ENCODE data around the gene MAPK12.
A peak's percentile ranks its signal among the peaks of the same experiment; 100 is the strongest.
"Not testable (repeated sequence)": the region's sequence is repeated elsewhere in the genome, so short reads cannot be mapped to it uniquely, and the experiment has no call there.

MAPK12 gene

DNA sequence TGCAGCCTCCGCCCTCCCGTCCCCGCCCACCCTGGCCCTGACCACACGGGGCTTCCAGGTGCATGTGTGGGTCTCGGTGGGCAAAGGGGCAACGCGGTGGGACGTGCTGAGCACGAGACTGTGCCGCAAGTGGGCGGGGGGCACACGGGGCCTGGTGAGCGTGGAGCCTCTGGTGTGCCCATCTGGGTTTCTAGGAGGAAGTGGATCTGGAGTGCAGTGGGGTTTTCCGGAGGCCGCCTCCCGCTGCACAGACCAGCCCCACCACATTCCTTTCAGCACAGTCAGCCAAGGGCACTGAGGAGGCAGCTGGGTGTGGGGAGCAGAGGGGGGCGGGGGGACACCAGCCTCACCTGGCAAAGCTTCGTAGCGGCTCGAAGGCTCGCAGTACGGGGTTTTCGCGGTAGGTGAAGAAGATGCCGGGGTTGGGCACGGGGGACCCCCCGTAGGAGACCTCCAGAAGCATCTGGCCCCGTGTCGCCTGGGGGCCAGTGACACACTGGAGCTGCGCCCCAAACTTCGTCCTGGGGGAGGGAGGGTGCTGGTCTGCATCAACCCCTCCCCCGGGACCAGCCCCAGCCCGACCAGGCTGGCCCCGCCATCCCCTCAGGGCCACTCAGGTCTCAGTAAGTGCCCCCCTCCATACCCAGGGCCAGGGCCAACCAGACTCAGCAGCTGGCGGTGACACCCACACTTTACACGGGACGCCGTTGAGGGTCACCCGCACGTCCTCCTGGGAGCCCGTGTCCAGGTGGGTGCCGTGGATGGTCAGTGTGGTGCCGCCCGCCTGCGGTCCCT, 21.1 kb upstream of the MAPK12 start:
- no peak for DNase-seq (ENCODE audit: low read depth, low spot score)

DNA sequence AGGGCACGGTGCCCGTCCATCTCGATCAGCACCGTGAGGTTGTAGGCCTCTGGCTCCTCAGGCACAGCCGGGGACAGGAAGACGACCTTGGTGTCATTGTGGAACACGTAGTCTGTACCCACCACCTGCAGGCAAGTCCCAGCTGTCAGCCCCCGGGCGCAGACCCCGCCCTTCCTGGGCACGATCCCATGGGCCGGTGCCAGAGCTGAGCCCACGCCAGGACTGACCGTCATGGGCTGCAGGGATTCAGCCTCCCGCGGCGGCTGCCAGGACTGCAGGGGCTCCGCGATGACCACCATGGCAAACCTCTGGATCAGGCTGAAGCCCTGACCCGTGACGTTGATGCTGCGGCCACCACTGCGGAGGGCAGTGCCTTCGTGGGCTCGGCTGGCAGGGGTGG, 20.5 kb upstream of the MAPK12 start:
- DNase-seq (ENCODE audit: low read depth, low spot score): no peak

GRCh38 chr22:50281384-50281760, 19.9 kb upstream of the MAPK12 start:
- DNase-seq (ENCODE audit: low read depth, low spot score): no peak

DNA sequence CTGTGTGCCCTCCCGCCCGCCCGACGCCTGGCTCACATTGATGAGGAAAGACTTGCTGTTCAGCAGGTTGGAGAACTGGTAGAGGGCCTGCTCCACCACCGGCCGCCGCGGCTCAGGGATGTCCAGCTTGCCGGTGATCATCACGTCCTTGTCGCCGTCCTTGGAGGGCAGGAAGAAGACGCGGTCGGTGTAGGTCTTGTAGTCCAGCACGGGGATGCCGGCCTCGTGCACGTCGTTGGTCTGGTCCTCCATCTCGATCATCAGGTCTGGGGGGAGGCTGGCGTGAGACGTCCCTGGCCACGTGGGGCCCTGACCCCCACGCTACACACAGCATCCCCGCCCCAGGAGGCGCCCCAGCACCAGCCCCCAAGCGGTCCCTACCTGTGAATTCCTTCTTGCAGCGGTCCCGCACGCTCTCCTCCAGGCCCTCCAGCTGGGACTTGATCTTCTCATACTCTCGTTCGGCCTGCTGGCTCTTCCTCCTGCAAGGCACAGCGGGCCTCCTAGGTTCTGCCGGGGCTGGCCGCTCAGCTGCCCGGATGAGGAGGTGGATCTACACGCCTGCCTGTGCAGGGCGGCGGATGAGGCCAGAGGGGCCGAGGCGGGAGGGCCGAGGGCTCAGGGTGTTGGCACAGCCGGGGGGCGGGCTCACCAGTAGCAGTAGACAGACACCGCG, 19.4 kb upstream of the MAPK12 start:
- DNase-seq (ENCODE audit: low read depth, low spot score): no peak

DNA sequence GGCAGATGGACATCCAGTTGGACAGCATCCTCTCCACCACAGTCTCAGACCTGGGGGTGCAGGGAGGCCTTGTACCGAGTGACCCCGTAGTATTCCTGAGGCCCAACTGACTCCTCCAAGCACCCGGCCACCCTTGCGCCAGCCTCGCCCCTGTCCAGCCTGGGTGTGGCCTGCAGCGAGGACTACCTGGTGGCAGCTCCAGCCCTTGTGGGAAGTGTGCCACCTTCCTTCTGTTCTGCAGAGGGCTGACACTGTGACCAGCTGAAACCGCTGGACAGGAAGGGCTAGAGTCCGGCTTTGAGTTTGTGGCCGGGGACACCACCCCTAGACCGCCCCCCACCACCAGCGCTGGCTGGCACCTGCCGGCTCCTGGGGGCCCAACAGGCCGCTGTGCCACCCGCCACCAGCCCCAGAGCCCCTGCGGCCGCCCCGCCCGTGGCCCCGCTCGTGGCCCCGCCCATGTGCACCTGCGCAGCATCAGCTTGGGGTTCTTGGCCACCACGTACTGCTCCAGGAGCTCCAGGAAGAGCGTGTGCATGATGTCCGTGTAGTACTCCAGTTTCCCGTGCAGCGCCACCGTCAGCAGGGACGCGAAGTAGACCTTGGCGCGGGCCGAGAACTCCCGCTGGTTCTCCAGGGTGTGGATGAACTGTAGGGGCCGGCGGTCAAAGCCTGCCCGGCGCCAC, 18.7 kb upstream of the MAPK12 start:
- DNase-seq (ENCODE audit: low read depth, low spot score): no peak

GRCh38 chr22:50278956-50279619, 17.6 kb upstream of the MAPK12 start:
- no peak for DNase-seq (ENCODE audit: low read depth, low spot score)

DNA sequence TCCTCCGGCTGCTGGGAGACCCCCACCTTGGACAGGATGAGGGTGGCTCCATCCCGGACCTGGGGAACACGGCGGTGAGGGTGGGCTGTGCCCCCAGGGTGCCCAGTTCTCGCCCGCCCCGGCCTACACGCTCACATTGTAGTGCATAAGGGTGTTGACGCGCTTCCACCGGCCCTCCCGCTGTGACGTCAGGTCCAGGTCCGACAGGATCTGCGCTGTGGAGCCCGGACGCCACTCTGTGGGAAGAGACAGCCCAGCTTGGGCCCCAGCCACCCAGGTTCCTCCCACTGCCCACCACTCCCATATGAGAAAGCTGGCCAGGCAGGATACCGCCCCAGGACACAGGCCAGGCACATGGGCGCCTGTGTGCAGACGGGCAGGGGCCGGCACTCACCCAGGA, 17.0 kb upstream of the MAPK12 start:
- DNase-seq (ENCODE audit: low read depth, low spot score): no peak

DNA sequence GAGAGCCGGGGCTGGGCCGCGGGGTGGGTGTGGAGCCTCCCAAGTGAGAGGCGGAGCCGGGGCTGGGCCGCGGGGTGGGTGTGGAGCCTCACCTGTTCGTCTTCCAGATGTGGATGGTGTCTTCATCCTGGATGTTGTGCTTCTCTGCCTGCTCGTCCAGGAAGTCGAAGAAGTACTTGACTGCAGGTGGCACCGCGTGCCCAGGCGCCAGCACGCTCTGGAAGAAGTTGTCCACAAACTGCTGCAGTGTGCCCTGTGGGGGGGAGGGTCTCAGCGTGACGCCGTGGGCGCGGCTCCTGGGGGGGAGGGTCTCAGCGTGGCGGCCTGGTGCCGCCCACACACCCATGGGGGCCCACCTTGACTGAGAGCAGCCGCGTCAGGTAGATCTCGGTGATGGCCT, 16.3 kb upstream of the MAPK12 start:
- DNase-seq (ENCODE audit: low read depth, low spot score): no peak

GRCh38 chr22:50276143-50276542, 14.7 kb upstream of the MAPK12 start:
- peak; percentile 7 for DNase-seq (ENCODE audit: low read depth, low spot score)

DNA sequence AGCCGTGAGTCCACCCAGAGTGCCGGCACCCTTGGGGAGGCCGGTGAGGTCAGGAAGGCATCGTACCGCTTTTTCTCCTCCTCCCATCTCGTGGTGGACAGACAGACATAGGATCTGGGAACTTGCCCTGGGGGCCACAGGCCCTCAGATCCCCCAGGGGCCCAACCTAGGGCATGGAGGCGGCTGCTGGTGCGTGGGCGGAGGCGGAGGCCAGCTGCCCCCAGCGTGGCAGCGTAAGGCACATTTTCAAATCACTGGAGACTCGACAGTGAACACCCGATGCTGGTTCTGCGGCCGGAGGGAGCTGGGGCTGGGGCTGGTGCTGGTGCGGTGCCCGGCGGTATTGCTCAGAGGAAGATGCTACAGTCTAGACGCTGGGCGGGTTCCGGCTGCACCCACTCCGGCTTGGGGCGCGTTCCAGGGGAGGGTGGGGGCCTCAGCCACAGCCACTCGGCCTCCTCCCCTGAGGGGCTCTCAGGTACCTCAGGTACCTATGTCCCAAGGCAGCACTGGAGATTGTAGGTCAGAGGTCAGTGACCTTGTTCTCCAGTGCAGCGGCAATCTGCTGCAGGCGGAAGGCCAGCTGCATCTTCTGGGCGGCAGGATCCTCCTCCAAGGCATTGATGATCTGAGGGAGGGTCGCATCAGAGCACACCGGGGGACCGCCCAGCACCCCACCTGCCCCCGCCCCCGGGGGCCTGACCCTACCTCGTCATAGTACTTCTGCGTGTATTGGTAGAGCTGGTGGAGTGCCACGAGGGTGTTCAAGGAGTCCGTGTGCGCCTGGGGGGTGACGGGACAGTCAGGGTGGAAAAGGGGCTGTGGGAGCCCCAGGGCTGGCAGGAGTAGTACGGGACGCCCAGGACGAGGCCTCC, 13.9 kb upstream of the MAPK12 start:
- DNase-seq (ENCODE audit: low read depth, low spot score): no peak

GRCh38 chr22:50274771-50275170, 13.3 kb upstream of the MAPK12 start:
- DNase-seq (ENCODE audit: low read depth, low spot score): no peak

- DNase-seq (ENCODE audit: low read depth, low spot score): no peak
These were observed 12.8 kb upstream of the MAPK12 start for GRCh38 chr22:50274311-50274710.

DNA sequence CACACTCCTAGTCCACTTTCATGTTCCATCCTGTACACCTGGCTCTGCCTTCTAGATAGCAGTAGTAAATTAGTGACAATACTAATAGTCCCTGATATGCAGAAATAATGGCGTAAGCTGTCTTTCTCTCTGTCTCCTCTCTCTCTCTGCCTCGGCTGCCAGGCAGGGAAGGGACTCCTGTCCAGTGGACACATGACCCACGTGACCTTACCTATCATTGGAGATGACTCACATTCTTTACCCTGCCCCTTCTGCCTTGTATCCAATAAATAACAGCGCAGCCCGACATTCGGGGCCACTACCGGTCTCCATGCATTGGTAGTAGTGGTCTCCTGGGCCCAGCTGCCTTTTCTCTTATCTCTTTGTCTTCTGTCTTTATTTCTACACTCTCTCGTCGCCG, 12.3 kb upstream of the MAPK12 start:
- DNase-seq (ENCODE audit: low read depth, low spot score): not testable (repeated sequence)

- DNase-seq (ENCODE audit: low read depth, low spot score): not testable (repeated sequence)
These were observed 11.9 kb upstream of the MAPK12 start for GRCh38 chr22:50273352-50273751.

GRCh38 chr22:50272044-50272802, 10.7 kb upstream of the MAPK12 start:
- no peak for DNase-seq (ENCODE audit: low read depth, low spot score)

DNA sequence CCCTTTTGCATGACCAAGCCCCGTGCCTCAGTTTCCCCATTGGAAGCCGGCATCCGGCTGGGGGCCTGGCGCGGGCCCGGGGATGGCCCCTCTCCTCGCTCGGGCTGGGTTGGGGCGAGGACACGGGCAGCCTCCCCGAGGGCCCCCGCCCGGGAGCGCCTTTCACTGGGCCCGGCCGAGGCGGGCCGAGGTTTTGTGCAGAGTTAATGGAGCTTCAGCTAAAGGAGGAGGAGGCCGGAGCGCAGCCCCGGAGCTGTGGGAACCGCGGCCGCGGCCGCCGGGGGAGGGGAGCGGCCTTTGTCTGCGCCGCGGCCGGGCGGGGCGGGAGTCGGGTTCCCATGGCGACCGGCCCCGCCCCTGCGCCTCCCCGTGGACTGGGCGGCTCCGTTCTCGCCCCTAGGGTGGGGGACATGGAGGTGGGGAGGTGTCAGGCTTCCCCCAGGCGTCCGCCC, 10.1 kb upstream of the MAPK12 start:
- peak; percentile 26 for DNase-seq (ENCODE audit: low read depth, low spot score)

DNA sequence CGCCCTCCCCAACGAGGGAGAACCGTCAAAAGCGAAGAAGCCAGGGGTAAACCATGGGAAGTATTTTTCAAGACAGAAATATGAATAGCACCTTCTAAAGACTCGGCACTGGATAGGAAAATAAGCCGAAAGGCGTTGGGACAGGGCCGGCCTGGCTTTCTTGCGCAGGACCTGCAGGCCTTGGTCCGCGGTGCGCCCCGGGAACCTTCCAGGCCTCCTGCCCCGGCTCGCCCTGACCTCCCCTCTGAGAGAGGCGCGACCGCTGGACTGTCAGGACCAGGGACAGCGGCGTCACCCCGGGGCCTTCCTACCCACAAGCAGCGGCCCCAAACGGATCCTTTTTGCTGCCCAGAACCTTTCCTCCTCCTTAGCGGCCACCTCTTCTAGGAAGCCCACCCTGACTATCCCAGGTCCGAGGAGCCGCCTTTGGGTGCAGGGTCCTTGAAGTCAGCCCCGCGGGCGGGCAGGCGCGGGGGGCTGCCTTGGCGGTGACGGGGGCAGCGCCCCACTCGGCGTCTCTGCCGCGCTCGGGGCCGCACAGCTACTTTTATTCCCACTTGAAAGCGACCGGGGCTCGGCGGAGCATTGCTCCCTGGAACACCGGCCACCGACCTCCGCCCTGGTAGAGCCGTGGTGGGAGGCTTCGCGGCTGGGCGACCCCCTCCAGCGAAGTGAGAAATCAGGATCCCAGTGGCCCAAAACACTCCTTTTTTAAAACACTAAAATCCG, 9.3 kb upstream of the MAPK12 start:
- no peak for DNase-seq (ENCODE audit: low read depth, low spot score)

DNA sequence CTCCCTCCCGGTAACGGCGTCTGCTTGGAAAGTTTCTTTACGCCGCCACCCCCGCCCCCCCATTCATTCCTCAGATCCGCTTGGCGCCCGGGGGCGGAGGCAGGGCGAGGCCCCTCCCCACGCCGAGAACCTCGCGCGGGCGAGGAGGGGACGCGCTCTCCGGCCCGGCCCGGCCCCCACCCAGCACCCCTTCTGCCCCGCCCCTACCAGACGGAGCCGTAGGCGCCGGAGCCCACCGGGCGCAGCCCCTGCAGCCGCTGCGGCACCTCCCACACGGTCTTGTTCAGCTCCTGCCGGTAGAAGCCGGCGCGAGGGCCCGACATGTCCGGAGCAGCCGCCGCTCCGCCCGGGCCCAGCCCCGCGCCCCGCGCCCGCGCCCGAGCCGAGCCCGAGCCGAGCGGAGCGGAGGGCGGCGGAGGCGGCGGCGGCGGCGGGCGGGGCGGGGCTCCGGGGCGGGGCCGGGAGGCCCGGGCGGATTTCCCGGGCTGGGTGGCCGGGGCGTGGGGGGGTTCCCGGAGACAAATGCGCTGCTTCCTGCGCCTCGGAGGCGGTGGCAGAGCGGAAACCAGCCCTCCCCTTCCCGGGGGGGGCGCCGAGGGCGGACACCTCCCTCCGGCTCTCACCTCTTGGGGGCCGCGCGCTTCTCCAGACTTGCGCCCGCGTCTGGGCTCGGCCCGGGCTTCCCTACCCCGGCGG, 8.6 kb upstream of the MAPK12 start, which contains the start of gene MAPK11:
Gene MAPK11, minus strand, starts transcription at position 411 of the 696 bp plus-strand sequence. Its CDS starts 88 bp downstream, at position 323.
- DNase-seq (ENCODE audit: low read depth, low spot score): peak; percentile 37

DNA sequence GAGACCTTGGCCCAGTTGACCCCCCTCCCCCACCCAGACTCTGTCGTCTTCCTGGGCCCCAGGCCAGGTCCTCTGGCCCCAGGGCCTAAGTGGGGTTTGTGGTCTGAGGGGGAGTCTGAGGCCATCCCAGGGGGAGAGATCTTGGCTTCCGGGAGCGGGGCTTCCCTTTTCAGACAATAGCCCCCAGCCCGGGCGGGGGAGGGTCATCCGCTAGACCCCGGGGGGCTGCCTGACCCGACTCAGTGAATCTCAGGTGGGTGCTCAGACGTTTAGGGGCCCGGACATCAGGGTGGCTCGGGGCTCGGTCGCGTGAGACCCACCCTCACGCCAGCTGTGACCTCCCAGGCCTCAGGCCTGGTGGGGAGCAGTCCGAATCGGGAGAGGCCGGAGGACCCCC, 8.1 kb upstream of the MAPK12 start:
- no peak for DNase-seq (ENCODE audit: low read depth, low spot score)
